Activated T-helper 1 cell treated with anti-CD3 and anti-CD28 coated beads, Interleukin-2, amount 50 U/mL, for 16 hours (primary cell): ENCODE measurements around the gene TRAPPC10.

Experiments used
- DNase-seq, 2 donors: peaks; one replicate each; pipeline ENCODE4 v3.0.0-alpha.2; 2020; ENCODE audit warnings: low read depth in 1 of 2, low spot score in 1 of 2

TRAPPC10 gene

DNA sequence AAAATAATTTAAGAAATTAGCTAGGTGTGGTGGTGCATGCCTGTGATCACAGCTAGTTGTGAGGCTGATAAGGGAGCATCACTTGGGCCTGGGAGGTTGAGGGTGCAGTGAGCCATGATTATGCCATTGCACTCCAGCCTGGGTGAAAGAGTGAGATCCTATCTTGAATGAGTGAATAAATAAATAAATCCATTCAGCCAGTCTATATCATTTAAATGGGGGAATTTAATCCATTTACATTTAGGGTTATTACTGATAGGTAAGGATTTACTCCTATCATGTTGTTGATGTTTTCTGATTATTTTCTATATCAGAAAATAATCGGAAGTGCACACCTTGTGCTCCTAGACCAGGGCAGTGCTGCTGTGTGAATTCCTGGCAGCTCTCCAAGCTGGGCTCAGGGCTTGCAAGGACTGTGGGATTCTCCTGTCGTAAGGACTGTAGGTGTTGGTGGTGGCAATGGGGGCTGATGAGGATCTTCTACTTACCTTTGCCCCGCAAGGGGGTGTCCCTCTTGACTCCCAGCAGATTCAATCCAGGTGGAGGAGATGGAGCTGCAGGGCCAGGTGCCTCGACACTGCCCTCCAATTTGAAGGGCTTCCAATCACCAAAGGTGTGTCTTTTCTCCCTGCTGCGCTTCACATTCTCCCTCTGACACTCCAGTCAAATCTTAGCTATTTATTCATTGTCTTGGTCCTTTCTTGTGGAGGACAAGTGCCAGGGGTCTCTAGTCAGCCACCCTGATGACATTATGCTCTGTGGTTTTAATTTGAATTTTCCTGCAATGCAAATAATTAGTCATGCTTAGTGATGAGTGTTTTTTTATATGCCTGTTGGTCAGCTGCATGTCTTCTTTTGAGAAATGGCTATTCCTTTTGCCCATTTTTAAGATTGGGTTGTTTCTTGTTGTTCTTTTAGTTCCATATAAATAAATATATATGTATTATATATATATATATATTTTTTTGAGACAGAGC is 14.1 kb upstream of the TRAPPC10 start:
- DNase-seq, result no peak

DNA sequence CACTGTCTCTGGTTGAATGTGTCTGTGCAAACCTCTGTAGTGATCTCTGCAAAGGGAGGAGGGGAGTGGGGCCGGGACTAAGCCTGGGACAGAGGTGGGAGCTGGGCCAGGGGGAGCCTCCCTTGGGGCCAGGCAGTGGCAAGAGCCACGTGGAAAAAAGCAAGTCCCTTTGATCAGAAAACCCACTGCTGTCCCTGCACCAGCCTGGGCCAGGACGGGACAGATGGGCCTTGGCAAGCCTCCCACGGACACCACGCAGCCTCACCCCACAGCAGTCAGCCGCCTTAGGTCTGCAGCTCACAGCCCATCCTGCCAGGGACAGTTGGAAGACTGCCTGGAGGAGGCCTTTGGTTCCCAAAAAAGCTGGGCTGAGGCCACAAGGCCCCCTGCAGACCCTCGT is 11.7 kb upstream of the TRAPPC10 start:
- DNase-seq, result no peak

DNA sequence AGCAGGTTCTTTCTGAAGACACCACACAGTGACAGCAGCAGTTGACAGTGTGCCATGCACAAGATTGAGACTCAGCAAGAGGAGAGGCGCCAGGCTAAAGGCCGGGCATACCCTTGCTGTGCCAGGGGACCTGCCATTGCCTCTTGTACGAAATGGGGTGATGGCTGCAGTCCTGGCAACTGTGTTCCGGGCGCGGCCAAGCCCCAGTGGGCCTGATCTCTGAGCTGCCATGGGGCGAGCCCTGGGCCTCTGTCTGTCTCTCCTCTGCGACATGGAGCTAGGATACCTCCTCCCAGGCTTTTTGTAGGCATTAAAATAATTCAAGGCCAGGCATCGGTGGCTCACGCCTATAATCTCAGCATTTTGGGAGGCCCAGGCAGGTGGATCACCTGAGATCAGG is 9.6 kb upstream of the TRAPPC10 start:
- no peak for DNase-seq

DNA sequence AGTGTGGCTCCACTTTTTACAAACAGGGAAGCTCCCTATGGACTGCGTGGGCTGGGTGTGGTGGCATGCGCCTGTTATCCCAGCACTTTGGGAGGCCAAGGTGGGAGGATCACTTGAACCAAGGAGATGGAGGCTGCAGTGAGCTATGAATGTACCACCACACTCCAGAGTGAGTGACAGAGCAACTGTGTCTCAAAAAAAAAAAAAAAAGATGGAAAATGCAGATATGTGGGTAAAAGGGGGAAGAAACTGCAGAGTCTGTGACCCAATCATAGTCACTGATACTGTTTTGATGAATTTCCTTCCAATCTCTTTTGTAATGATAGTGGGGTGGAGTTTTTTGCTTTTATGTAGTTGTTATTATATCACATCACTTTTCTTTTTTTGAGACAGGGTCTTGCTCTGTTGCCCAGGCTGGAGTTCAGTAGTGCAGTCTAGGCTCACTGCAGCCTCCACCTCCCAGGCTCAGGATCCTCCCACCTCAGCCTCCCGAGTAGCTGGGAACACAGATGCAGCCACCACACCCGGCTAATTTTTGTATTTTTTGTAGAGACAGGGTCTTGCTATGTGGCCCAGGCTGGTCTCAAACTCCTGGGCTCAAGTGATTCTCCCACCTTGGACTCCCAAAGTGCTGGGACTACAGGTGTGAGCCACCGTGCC is 8.7 kb upstream of the TRAPPC10 start:
- DNase-seq, result no peak

DNA sequence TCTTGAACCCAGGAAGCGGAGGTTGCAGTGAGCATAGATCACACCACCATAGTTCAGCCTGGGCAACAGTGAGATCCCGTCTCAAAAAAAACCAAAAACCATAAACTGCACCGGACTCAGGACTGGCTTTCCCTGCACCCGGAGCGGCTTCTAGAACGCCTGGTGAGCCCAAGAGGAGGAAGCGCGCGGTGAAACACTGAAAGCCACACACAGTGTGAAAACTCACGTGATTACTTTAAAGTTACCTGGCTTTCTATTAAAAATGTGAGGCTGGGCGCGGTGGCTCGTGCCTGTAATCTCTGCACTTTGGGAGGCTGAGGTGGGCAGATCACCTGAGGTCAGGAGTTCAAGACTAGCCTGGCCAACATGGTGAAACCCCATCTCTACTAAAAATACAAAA is 7.0 kb upstream of the TRAPPC10 start:
- no peak for DNase-seq

DNA sequence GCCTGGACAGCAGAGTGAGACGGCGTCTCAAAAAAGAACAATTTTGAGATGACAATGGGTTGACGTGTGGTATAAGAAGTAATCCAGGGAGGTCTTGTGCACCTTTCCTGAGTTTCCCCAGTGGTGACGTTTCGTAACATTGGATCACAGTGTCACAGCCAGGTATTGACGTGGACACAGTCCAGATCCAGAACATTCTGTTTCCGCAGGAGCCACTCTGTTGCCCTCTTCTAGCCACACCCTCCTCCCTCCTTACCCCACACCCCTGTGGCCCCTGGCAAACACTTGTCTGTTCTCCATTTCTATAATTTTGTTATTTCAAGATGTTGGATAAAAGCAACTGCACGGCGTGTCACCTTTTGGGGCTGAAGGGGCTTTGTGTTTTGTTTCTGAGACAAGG is 6.5 kb upstream of the TRAPPC10 start:
- no peak for DNase-seq

DNA sequence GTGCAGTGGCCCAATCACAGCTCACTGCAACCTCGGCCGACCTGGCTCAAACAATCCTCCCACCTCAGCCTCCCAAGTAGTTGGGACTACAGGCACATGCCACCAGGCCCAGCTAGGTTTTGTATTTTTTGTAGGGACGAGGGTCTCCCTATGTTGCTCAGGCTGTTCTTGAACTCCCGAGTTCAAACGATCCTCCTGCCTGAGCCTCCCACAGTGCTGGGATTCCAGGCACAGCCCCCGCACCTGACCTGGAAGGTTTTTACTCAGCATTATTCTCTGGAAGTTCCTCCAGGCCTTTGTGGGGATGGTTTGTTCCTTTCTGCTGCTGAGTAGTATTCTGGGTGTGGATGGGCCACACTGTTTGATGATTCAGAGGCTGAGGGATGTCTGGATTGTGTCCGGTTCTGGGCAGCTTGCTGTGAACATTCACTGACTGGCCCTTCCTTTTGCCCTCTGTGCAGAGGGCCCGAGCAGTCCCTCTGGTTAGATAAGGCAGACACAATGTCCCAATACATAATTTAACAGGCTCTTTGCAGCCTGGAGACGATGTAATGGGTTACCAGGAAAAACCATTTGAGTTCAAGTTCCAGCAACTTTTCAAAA is 6.0 kb upstream of the TRAPPC10 start:
- DNase-seq, result no peak

DNA sequence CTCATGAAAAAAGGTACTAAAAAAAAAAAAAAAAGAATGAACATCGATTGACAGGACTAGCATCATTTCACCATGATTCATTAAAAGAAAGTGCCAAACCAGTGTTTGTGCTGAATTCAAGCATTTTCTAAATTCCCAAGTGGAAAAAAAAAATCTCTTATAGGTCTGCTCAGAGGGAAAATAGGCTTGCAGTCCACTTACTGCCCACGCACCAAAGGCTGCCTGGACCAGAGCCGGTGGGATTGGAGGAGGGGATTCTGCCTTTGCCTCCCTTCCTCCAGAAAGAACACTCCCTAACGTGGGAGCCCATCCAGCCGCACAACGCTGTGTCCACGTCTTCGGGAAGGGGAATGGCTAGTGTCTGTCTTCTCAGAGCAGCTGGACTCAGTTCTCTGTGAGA is 5.5 kb upstream of the TRAPPC10 start:
- DNase-seq, result no peak

DNA sequence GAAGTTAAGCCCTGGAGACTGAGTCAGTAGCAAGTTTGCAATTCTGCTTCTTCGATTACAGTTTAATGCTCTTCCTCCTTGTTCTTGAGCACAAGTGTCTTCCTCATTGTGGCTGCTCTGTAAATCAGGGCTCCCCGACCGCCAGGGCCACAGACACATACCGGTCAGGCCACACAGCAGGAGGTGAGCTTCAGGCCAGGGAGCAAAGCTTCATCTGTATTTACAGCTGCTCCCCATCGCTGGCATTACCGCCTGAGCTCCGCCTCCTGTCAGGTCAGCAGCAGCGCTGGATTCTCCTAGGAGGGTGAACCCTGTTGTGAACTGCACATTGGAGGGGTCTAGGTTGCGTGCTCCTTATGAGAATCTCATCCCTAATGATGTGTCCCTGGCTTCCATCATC is 1.7 kb upstream of the TRAPPC10 start:
- DNase-seq, result no peak

DNA sequence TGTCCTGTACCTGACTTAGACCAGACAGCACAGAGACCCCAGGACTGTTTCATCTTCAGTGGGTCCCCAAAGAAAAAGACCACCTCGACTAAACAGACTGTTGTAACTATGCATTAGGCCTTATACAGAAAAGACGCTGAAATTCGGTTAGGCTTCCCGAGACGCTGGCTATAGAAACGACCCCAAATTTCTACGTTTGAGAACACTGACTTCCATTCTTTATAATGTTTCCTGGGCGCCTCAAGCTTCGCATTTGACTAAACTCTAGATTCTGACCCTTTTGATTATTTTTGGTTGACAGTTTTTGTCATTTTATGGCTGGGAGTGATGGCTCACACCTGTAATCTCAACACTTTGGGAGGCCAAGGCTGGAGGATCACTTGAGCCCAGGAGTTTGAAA is 986 bp upstream of the TRAPPC10 start:
- DNase-seq, result no peak

DNA sequence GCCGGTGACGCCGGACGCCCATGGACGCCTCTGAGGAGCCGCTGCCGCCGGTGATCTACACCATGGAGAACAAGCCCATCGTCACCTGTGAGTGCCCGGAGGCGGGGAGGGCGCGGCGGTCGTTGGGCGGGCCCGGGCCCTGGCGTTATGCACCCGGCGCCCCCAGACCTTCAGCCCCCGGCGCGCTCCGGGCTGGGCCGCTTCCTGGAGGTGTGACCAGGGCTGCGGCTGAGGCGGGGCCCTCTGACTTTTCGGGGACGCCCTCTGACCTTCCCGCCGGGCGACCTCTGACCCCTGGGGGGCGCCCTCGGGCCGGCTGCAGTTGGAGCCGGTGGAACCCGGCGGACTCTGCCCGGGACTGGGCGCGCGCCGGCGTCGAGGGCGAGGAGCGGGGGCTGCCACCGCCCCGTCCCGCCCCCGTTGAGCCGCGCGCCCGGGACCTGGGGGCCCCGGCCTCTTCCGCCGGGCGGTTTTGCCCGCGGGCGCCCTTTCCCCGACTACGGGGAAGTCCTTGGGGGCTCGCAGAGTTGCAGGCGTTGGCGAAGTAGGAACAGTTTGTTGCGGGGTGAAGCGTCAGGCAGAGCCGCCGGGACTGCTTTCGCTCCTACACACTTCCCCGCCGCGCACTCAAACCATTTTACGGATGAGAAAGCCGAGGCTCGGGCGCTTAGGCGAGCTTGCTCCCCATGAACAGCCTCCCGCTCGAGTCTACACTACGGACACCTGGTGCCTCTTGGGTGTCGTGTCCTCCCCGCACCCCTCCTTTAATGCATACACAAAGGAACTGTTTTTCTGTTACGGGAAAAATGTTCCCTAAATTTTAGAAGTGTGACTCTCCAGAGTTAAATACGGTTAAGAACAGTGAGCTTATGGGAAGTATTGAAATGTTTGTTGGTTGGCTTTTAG is 618 bp downstream of the TRAPPC10 start:
- DNase-seq, result peak; percentile 52 to 70

DNA sequence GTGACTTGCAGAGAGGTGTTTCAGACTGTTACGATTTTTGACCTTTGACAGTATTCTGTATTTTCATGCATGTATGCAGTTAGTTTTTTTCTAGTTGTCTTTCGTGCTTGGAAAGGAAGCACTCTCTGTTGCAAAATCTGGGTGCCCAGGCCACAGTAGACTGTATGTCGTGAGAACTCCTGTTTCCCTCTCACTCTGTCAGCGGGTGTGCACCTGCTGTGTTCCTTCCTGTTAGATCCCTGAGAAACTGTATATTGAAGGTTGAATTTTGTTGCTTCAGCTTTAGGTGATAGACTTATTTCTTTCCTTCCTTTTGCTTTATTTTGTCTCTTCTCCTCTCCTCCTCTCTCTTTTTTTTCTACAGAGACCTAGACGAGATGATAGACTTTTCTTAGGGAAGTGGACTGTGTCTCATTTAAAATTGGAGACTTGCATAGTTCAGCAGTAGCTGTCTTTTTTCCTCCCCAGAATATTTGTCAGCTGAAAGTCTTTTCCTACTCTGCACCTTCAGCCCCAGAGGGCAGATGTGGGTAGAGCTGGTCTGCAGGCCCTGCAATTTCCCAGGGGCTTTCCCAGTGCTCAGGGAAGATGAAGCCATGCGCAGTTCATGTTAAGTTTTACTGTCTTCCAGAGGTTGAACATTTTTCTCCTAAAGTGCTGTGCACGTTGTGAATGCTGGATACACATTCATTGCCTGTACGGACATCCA is 1.4 kb downstream of the TRAPPC10 start:
- peak in 1 of 2 donors; percentile 17 for DNase-seq

DNA sequence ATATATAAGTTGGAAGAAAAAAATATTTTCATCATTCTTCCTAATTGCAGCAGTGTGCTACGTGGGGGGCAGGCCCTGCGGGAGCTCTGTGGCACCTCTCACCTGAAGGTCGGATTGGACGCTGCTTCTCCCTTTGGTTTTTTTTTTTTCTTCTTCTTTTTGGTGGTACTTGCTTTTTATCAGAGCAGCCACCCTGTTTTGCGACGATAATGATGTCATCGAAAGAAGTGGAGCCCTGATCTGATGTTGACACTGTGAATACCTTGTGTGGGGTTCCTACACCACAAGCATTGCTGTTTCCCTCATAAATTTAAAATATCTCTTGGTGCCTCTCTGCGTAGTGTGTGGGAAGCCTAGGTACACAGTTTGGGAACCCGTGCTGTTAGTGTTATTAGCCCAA is 5.5 kb downstream of the TRAPPC10 start:
- no peak for DNase-seq

DNA sequence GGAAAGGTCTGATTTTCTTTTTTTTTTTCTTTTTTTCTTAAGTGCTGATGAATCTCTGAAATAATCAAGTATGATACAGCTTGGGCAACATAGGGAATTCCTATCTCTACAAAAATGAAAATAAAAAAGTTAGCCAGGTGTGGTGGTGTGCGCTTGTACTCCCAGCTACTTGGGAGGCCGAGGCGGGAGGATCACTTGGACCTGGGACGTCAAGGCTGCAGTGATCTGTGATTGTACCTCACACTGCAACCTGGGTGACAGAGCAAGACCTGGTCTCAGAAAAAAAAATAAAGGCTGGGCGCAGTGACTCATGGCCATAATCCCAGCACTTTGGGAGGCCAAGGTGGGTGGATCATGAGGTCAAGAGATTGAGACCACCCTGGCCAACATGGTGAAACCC is 6.0 kb downstream of the TRAPPC10 start:
- no peak for DNase-seq

DNA sequence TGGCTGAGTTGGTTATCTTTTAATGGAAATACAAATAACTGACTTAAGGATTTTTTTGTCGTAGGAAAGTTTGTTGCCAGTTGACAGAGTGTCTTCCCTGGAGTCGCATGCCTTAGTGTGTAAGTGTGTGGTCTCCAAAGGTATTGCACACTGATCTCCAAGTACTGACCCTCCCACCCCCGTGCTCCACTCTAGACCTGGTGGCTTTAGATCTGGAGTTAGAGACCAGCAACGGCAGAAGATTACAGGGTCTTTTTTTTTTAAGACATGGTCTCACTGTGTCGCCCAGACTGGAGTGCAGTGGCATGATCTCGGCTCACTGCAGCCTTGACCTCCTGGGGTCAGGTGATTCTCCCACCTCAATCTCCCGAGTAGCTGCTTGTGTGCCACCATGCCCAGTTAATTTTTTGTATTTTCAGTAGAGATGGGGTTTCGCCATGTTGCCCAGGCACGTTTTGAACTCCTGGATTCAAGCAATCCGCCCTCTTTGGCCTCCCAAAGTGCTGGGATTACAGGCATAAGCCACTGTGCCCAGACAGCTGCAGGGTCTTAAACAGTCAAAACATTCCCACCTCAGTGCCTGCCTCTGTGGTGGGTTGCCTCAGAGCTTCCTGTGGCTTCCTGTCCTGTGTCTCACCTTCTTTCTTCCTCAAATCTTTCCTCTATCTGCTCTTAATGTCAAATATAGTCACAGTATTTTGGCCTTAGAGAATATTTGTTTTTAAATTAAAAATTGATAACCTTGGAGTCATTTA is 6.9 kb downstream of the TRAPPC10 start:
- no peak for DNase-seq

DNA sequence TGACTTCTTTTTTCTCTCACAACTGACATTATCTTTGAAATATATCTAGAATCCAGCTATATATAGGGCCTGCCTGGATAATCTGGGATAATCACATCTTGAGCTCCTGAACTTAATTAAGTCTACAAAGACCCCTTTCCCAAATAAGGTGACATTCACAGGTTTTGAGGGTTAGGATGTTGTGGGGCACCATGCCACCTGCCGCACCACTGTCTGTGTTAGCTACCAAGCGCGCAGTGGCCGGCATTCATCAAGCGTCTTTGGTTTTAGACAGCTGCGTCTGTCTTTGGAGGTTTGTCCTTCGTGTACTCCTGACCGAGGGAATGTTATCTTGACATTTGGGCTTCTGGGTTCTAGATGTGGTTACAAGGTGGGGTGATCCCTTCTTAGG is 7.5 kb downstream of the TRAPPC10 start:
- no peak for DNase-seq

DNA sequence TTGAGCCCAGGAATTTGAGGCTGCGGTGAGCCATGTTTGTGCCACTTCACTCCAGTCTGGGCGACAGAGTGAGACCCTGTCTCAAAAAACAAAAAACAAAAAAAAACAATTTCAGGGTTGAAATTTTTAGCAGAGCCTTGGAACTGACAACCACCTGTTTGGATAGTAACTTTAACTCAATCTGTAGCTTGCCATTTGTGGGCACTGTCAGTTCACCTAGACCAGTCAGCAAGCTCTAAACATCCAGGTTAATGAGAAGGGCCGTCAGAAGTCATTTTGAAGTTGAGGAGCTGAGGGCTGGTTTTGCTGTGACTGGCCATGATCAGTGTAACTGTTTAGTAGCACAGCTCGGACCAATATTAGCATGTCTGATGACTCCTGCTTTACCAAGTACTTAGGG is 8.4 kb downstream of the TRAPPC10 start:
- no peak for DNase-seq

DNA sequence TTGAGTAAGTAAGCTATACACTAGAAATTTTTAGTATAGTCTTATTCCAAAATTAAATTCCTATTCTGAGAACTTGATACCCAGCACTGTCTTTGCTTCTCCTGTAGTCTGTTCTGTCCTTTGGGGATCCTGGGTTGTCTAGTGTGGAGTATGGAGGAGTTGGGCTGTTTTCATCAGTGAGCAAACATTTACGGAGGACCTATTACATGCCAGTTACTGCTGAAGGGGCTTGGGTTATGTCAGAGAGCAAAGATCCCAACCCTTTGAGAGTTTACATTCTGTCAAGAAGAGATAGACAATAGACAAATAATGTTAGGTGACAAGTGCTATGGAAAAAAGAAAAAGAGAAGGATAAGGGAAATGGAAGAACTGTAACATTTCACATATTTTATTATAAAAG is 9.0 kb downstream of the TRAPPC10 start:
- no peak for DNase-seq

DNA sequence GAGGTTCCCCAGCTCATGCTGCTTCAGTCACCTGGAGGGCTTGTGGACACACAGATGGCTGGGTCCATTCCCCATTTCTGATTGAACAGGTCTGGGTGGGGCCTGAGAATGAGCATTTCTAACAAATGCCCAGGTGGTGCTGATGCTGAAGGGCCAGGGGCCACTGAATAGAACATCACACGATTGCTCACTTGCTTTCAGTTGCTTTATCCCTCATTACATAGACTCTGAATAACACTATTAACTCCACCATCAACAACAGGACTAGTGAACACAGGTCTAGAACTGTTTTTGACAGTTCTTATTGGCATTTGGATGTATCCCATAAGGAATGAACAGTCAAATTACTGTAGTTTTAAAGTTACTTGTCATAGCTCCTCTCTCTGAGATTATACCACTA is 12.1 kb downstream of the TRAPPC10 start:
- DNase-seq, result no peak

DNA sequence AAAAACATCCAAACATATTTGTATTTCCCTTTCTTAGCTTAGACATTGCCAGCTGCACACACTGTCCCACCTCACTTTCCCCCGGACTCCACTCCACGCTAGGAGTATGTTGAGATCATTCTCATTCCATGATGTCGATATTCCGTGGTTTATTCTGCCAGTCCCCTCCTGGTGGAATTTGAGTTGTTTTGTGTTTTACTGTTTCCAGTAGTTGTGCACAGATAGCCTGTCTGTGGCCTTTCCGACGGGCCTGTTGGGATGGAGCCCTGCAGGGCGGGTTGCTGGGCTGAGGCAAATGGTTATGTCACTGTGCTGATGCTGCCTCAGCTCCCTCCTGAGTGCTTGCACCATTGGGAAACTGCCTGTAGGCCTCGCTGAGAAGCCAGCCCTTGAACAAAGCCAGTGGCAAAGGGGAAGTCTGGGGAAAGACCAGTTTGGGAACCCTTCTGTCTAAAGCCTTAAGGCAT is 12.8 kb downstream of the TRAPPC10 start:
- DNase-seq, result no peak
